Measurements from ENCODE around the gene ARMC3. TPM values are rescaled to one million over a fixed set of nuclear protein-coding genes. Genes with fewer than 3 reads are reported as not detected.

Gene ARMC3
- total RNA-seq, 4 donors from 2014 or later = not detected

GRCh38 chr10:23078114-23078513, 150.3 kb downstream of the ARMC3 start:
- intact Hi-C loops (cut with DNase I) = no loop called here
- Histone ChIP-seq H3K4me1 (peaks cover 0 to 46% (median 3%) of the 10 kb centered on the region in 3 donors), H3K27ac (no peak overlapping the region), H3K27me3 (peaks cover 0 to 20% (median 0%) of the 10 kb centered on the region in 4 donors), H3K36me3 (no peaks in the 10 kb centered on the region), H3K4me3 (no peak overlapping the region), H3K9me3 (no peaks in the 10 kb centered on the region)
- TF ChIP-seq CTCF (IDR thresholded peaks at IDR 0.05) = no peak
- no peak for TF ChIP-seq POLR2A (IDR thresholded peaks at IDR 0.05)
- WGBS, 2 donors = 87 to 88% methylated on average over 2 of the region's 2 CpGs
- DNase-seq = no peak

- peaks cover 0 to 39% (median 3%) of the 10 kb centered on the region in 3 donors for H3K4me1 ChIP-seq
- no peak overlapping the region for H3K4me3 ChIP-seq
- no peak for DNase-seq
- no peak for TF ChIP-seq POLR2A (IDR thresholded peaks at IDR 0.05)
- no peak for TF ChIP-seq CTCF (IDR thresholded peaks at IDR 0.05)
- WGBS, 2 donors = 70 to 85% methylated on average over 4 of the region's 4 CpGs
- H3K36me3 ChIP-seq = no peaks in the 10 kb centered on the region
- peak overlapping the region in 2 of 4 donors; percentile 17 to 26 for H3K27ac ChIP-seq
- no peaks in the 10 kb centered on the region for H3K9me3 ChIP-seq
- H3K27me3 ChIP-seq = peaks cover 0 to 20% (median 0%) of the 10 kb centered on the region in 4 donors
- intact Hi-C loops (cut with DNase I) = no loop called here
Observed at GRCh38 chr10:23079700-23080099, 151.8 kb downstream of the ARMC3 start.

- H3K4me3 ChIP-seq = no peak overlapping the region
- no peaks in the 10 kb centered on the region for H3K36me3 ChIP-seq
- no peaks in the 10 kb centered on the region for H3K9me3 ChIP-seq
- peaks cover 0 to 39% (median 3%) of the 10 kb centered on the region in 3 donors for H3K4me1 ChIP-seq
- intact Hi-C loops (cut with DNase I) = no loop called here
- DNase-seq = no peak
- peak overlapping the region in 3 of 4 donors; percentile 17 to 42 (median 26) for H3K27ac ChIP-seq
- 56 to 66% methylated on average over 7 of the region's 7 CpGs for WGBS, 2 donors
- TF ChIP-seq POLR2A (IDR thresholded peaks at IDR 0.05) = no peak
- TF ChIP-seq CTCF (IDR thresholded peaks at IDR 0.05) = no peak
- H3K27me3 ChIP-seq = peaks cover 0 to 20% (median 0%) of the 10 kb centered on the region in 4 donors
Observed at GRCh38 chr10:23080262-23080661, 152.4 kb downstream of the ARMC3 start.

- 21 to 28% methylated on average over 5 to 7 of the region's 7 CpGs for WGBS, 2 donors
- Histone ChIP-seq H3K4me1 (peaks cover 0 to 31% (median 1%) of the 10 kb centered on the region in 3 donors), H3K27me3 (peaks cover 0 to 20% (median 0%) of the 10 kb centered on the region in 4 donors), H3K4me3 (no peak overlapping the region), H3K27ac (peak overlapping the region in 3 of 4 donors; percentile 36 to 65 (median 42)), H3K36me3 (no peaks in the 10 kb centered on the region), H3K9me3 (no peaks in the 10 kb centered on the region)
- no peak for DNase-seq
- TF ChIP-seq CTCF (IDR thresholded peaks at IDR 0.05) (no peak), POLR2A (IDR thresholded peaks at IDR 0.05) (no peak)
- intact Hi-C loops (cut with DNase I) = no loop called here
Observed at GRCh38 chr10:23081221-23081750, 153.4 kb downstream of the ARMC3 start.

- WGBS, 2 donors = 67 to 71% methylated on average over 4 of the region's 4 CpGs
- H3K4me1 ChIP-seq = peaks cover 0 to 25% (median 0%) of the 10 kb centered on the region in 3 donors
- TF ChIP-seq POLR2A (IDR thresholded peaks at IDR 0.05) (no peak), CTCF (IDR thresholded peaks at IDR 0.05) (peak in 1 of 6 experiments; percentile 37)
Observed at GRCh38 chr10:23081891-23082290, 154.0 kb downstream of the ARMC3 start.

More at GRCh38 chr10:23081891-23082290, 154.0 kb downstream of the ARMC3 start:
- H3K36me3 ChIP-seq = no peaks in the 10 kb centered on the region
- H3K9me3 ChIP-seq = no peaks in the 10 kb centered on the region
- H3K27ac ChIP-seq = peak overlapping the region in 3 of 4 donors; percentile 36 to 65 (median 42)
- DNase-seq = no peak
- intact Hi-C loops (cut with DNase I) = no loop called here
- no peak overlapping the region for H3K4me3 ChIP-seq
- H3K27me3 ChIP-seq = peaks cover 0 to 20% (median 0%) of the 10 kb centered on the region in 4 donors

Small RNA genes within 50 kb of the gene (small RNA-seq; reads per million reads assigned to genes)
- 0.07 to 0.80 (median 0.35) reads per million in 4 donors for gene RNA5SP304

Other genes with a start within 250 kb of the ARMC3 start
- 10 to 100 TPM in 1 of 4 donors, 1 to 10 TPM in 3; 3.1 to 19.1 (median 7.6) TPM for gene PIP4K2A, start 213.5 kb upstream of the ARMC3 start, total RNA-seq
- gene MSRB2, start 167.5 kb downstream of the ARMC3 start, total RNA-seq = 10 to 100 TPM in 2 of 4 donors, 1 to 10 TPM in 2; 8.7 to 19.3 (median 13.7) TPM

Measured in esophagus squamous epithelium (tissue), 5 donors.